Activated T-helper 1 cell treated with anti-CD3 and anti-CD28 coated beads, Interleukin-12 subunit alpha, Interleukin-12 subunit beta, Interleukin-2, Interleukin-4 antibody, amounts not matched to agents 30 ng/mL and 10 ng/mL and 1 ng/mL, durations not matched to agents 14 hours and 24 hours and 36 hours (primary cell): ENCODE results near the gene COA6. TPM values are rescaled to one million over a fixed set of nuclear protein-coding genes. Genes with fewer than 3 reads are reported as not detected.

Experiments
- DNase-seq: peaks from one replicate; pipeline ENCODE4 v3.0.0; 2021; ENCODE audit warnings: low spot score
- H3K27ac Mint-ChIP-seq: one replicate; pipeline ENCODE4 v1.8.0; 2021; ENCODE audit warnings: mild to moderate bottlenecking, mixed read lengths
- H3K27me3 Mint-ChIP-seq: one replicate; pipeline ENCODE4 v1.8.0; 2022; ENCODE audit warnings: mild to moderate bottlenecking, moderate library complexity, mixed read lengths; ENCODE audit not compliant: insufficient read depth
- H3K36me3 Mint-ChIP-seq: one replicate; pipeline ENCODE4 v1.8.0; 2021; ENCODE audit warnings: low read depth, mixed read lengths
- H3K4me1 Mint-ChIP-seq: one replicate; pipeline ENCODE4 v1.8.0; 2021; ENCODE audit warnings: low read depth, mixed read lengths
- H3K4me3 Mint-ChIP-seq: one replicate; pipeline ENCODE4 v1.8.0; 2021; ENCODE audit warnings: mild to moderate bottlenecking, moderate library complexity, mixed read lengths
- H3K9me3 Mint-ChIP-seq: one replicate; pipeline ENCODE4 v1.8.0; 2021; ENCODE audit warnings: mixed read lengths
- intact Hi-C: fragments of 100-400 bp; cut with micrococcal nuclease; formaldehyde crosslinking; loops from one replicate; pipeline ENCODE4 v1.15.1; 2024
- total RNA-seq: library from RNA; stranded (reverse); gene quantifications from 2 replicates; pipeline ENCODE4 v1.2.3, GENCODE V29; 2022

COA6 gene
- total RNA-seq, 1 donor from 2014 or later: 57.2 TPM

- intact Hi-C loops: loop anchor here (2.0 to 10.0 kb wide), 3 partner anchors 29 to 203 kb away; partner anchors contain the start of gene COA6
- peak overlapping the region; percentile 50 for H3K4me3 Mint-ChIP-seq
- H3K4me1 Mint-ChIP-seq: peaks cover 62% of the 10 kb centered on the region
Observed at GRCh38 chr1:234401658-234402057, 28.4 kb downstream of the COA6 start.

GRCh38 chr1:234402939-234403338 lies 29.7 kb downstream of the COA6 start:
- H3K27ac Mint-ChIP-seq: peak overlapping the region; percentile 37
- no peak for DNase-seq

More at GRCh38 chr1:234401658-234402057, 28.4 kb downstream of the COA6 start:
- H3K36me3 Mint-ChIP-seq: peaks cover 35% of the 10 kb centered on the region
- H3K27ac Mint-ChIP-seq: peak overlapping the region; percentile 74
- H3K9me3 Mint-ChIP-seq: no peaks in the 10 kb centered on the region
- DNase-seq: no peak
- peaks cover under 1% of the 10 kb centered on the region for H3K27me3 Mint-ChIP-seq

GRCh38 chr1:234405676-234406075 lies 32.4 kb downstream of the COA6 start:
- H3K4me3 Mint-ChIP-seq: no peak overlapping the region
- intact Hi-C loops: loop anchor here (5.0 to 10.0 kb wide), 3 partner anchors 48 to 199 kb away; no protein-coding TSS in a partner anchor
- no peaks in the 10 kb centered on the region for H3K27me3 Mint-ChIP-seq
- DNase-seq: no peak
- H3K27ac Mint-ChIP-seq: peak overlapping the region; percentile 16
- H3K36me3 Mint-ChIP-seq: peaks cover 35% of the 10 kb centered on the region
- no peaks in the 10 kb centered on the region for H3K9me3 Mint-ChIP-seq
- H3K4me1 Mint-ChIP-seq: peaks cover 61% of the 10 kb centered on the region

More at GRCh38 chr1:234402939-234403338, 29.7 kb downstream of the COA6 start:
- H3K27me3 Mint-ChIP-seq: no peaks in the 10 kb centered on the region
- H3K4me3 Mint-ChIP-seq: no peak overlapping the region
- H3K36me3 Mint-ChIP-seq: peaks cover 35% of the 10 kb centered on the region
- H3K4me1 Mint-ChIP-seq: peaks cover 64% of the 10 kb centered on the region
- no peaks in the 10 kb centered on the region for H3K9me3 Mint-ChIP-seq
- intact Hi-C loops: loop anchor here (10.0 kb wide), 2 partner anchors 188 to 202 kb away; no protein-coding TSS in a partner anchor

GRCh38 chr1:234406871-234407270 lies 33.6 kb downstream of the COA6 start:
- Mint-ChIP-seq H3K27me3 (no peaks in the 10 kb centered on the region), H3K36me3 (peaks cover 32% of the 10 kb centered on the region), H3K4me3 (no peak overlapping the region), H3K4me1 (peaks cover 49% of the 10 kb centered on the region), H3K27ac (no peak overlapping the region), H3K9me3 (no peaks in the 10 kb centered on the region)
- no peak for DNase-seq
- intact Hi-C loops: loop anchor here (5.0 to 10.0 kb wide), 3 partner anchors 50 to 198 kb away; no protein-coding TSS in a partner anchor

- H3K9me3 Mint-ChIP-seq: no peaks in the 10 kb centered on the region
- intact Hi-C loops: loop anchor here (1.0 to 10.0 kb wide), 9 partner anchors 8 to 294 kb away; partner anchors contain the start of genes COA6 and TARBP1
- peak overlapping the region; percentile 56 for H3K4me3 Mint-ChIP-seq
- H3K27ac Mint-ChIP-seq: peak overlapping the region; percentile 91
- peaks cover 34% of the 10 kb centered on the region for H3K36me3 Mint-ChIP-seq
- peaks cover 40% of the 10 kb centered on the region for H3K4me1 Mint-ChIP-seq
- no peaks in the 10 kb centered on the region for H3K27me3 Mint-ChIP-seq
- DNase-seq: peak; percentile 49
Observed at GRCh38 chr1:234408757-234409156, 35.5 kb downstream of the COA6 start.

- intact Hi-C loops: loop anchor here (1.0 to 10.0 kb wide), 8 partner anchors 36 to 295 kb away; partner anchors contain the start of genes COA6 and TARBP1
- H3K9me3 Mint-ChIP-seq: no peaks in the 10 kb centered on the region
- peak; percentile 19 for DNase-seq
- H3K4me1 Mint-ChIP-seq: peaks cover 40% of the 10 kb centered on the region
- H3K36me3 Mint-ChIP-seq: peaks cover 35% of the 10 kb centered on the region
- H3K27me3 Mint-ChIP-seq: no peaks in the 10 kb centered on the region
- peak overlapping the region; percentile 56 for H3K4me3 Mint-ChIP-seq
- peak overlapping the region; percentile 85 for H3K27ac Mint-ChIP-seq
Observed at GRCh38 chr1:234409328-234409727, 36.1 kb downstream of the COA6 start.

- Mint-ChIP-seq H3K27me3 (no peaks in the 10 kb centered on the region), H3K4me3 (no peak overlapping the region), H3K9me3 (no peaks in the 10 kb centered on the region), H3K27ac (no peak overlapping the region), H3K4me1 (peaks cover 19% of the 10 kb centered on the region), H3K36me3 (peaks cover 32% of the 10 kb centered on the region)
- no peak for DNase-seq
- intact Hi-C loops: no loop called here
Observed at GRCh38 chr1:234412830-234413229, 39.6 kb downstream of the COA6 start.

- no peak for DNase-seq
Observed at GRCh38 chr1:234413485-234413884, 40.2 kb downstream of the COA6 start.

GRCh38 chr1:234413990-234414389 lies 40.7 kb downstream of the COA6 start:
- H3K27ac Mint-ChIP-seq: no peak overlapping the region
- H3K27me3 Mint-ChIP-seq: no peaks in the 10 kb centered on the region
- intact Hi-C loops: no loop called here
- peaks cover 29% of the 10 kb centered on the region for H3K36me3 Mint-ChIP-seq
- no peak for DNase-seq
- no peaks in the 10 kb centered on the region for H3K9me3 Mint-ChIP-seq
- H3K4me3 Mint-ChIP-seq: no peak overlapping the region
- H3K4me1 Mint-ChIP-seq: peaks cover 10% of the 10 kb centered on the region

More at GRCh38 chr1:234413485-234413884, 40.2 kb downstream of the COA6 start:
- Mint-ChIP-seq H3K9me3 (no peaks in the 10 kb centered on the region), H3K4me3 (no peak overlapping the region), H3K4me1 (peaks cover 16% of the 10 kb centered on the region), H3K27ac (no peak overlapping the region), H3K27me3 (no peaks in the 10 kb centered on the region), H3K36me3 (peaks cover 30% of the 10 kb centered on the region)
- intact Hi-C loops: no loop called here

- no peak for DNase-seq
- Mint-ChIP-seq H3K4me3 (no peak overlapping the region), H3K27me3 (no peaks in the 10 kb centered on the region), H3K9me3 (no peaks in the 10 kb centered on the region), H3K36me3 (peaks cover 47% of the 10 kb centered on the region), H3K4me1 (no peaks in the 10 kb centered on the region), H3K27ac (no peak overlapping the region)
- intact Hi-C loops: no loop called here
Observed at GRCh38 chr1:234427950-234428646, 54.8 kb downstream of the COA6 start.

GRCh38 chr1:234429434-234429806 lies 56.2 kb downstream of the COA6 start:
- intact Hi-C loops: no loop called here
- H3K36me3 Mint-ChIP-seq: peaks cover 48% of the 10 kb centered on the region
- no peak overlapping the region for H3K27ac Mint-ChIP-seq

GRCh38 chr1:234430691-234431090 lies 57.4 kb downstream of the COA6 start:
- peaks cover 53% of the 10 kb centered on the region for H3K36me3 Mint-ChIP-seq
- DNase-seq: no peak
- no peak overlapping the region for H3K4me3 Mint-ChIP-seq
- no peaks in the 10 kb centered on the region for H3K27me3 Mint-ChIP-seq
- no peak overlapping the region for H3K27ac Mint-ChIP-seq
- H3K4me1 Mint-ChIP-seq: peaks cover 13% of the 10 kb centered on the region
- H3K9me3 Mint-ChIP-seq: no peaks in the 10 kb centered on the region
- intact Hi-C loops: no loop called here

More at GRCh38 chr1:234429434-234429806, 56.2 kb downstream of the COA6 start:
- no peaks in the 10 kb centered on the region for H3K27me3 Mint-ChIP-seq
- no peak for DNase-seq
- no peak overlapping the region for H3K4me3 Mint-ChIP-seq
- H3K9me3 Mint-ChIP-seq: no peaks in the 10 kb centered on the region
- peaks cover 9% of the 10 kb centered on the region for H3K4me1 Mint-ChIP-seq

- Mint-ChIP-seq H3K27ac (no peak overlapping the region), H3K36me3 (peaks cover 50% of the 10 kb centered on the region)
- DNase-seq: no peak
Observed at GRCh38 chr1:234431255-234431654, 58.0 kb downstream of the COA6 start.

More at GRCh38 chr1:234431255-234431654, 58.0 kb downstream of the COA6 start:
- no peaks in the 10 kb centered on the region for H3K9me3 Mint-ChIP-seq
- H3K4me3 Mint-ChIP-seq: no peak overlapping the region
- intact Hi-C loops: no loop called here
- peaks cover 13% of the 10 kb centered on the region for H3K4me1 Mint-ChIP-seq
- H3K27me3 Mint-ChIP-seq: no peaks in the 10 kb centered on the region
